GM21723 (cell line): Measurements from ENCODE around the gene PRF1.

ENCODE experiments used
- ATAC-seq: cut with Tn5 transposase; IDR thresholded peaks from one replicate; pipeline ENCODE4 v1.9.1; 2021; ENCODE audit warnings: mild to moderate bottlenecking, moderate library complexity; ENCODE audit not compliant: unreplicated experiment

Gene PRF1

GRCh38 chr10:70579234-70580002 lies 23.1 kb downstream of the PRF1 start:
- ATAC-seq, result no peak

GRCh38 chr10:70578371-70578947 lies 24.1 kb downstream of the PRF1 start:
- peak; percentile 65 for ATAC-seq

GRCh38 chr10:70576803-70577517 lies 25.6 kb downstream of the PRF1 start:
- ATAC-seq, result peak; percentile 5

GRCh38 chr10:70575874-70576802 lies 26.4 kb downstream of the PRF1 start:
- peak; percentile 56 for ATAC-seq

GRCh38 chr10:70575486-70575873 lies 27.1 kb downstream of the PRF1 start:
- ATAC-seq, result no peak

- no peak for ATAC-seq
Observed at GRCh38 chr10:70573599-70574506, 28.7 kb downstream of the PRF1 start.

GRCh38 chr10:70571636-70572439 lies 30.7 kb downstream of the PRF1 start:
- no peak for ATAC-seq

- no peak for ATAC-seq
Observed at GRCh38 chr10:70571236-70571635, 31.3 kb downstream of the PRF1 start.

GRCh38 chr10:70568781-70569495 lies 33.6 kb downstream of the PRF1 start:
- no peak for ATAC-seq

GRCh38 chr10:70568113-70568512 lies 34.4 kb downstream of the PRF1 start:
- no peak for ATAC-seq

GRCh38 chr10:70567603-70568002 lies 34.9 kb downstream of the PRF1 start:
- ATAC-seq, result no peak

GRCh38 chr10:70566515-70567290 lies 35.8 kb downstream of the PRF1 start:
- no peak for ATAC-seq

- no peak for ATAC-seq
Observed at GRCh38 chr10:70565556-70566514, 36.7 kb downstream of the PRF1 start.

- ATAC-seq, result no peak
Observed at GRCh38 chr10:70564901-70565351, 37.6 kb downstream of the PRF1 start.

- ATAC-seq, result no peak
Observed at GRCh38 chr10:70564113-70564725, 38.3 kb downstream of the PRF1 start.

GRCh38 chr10:70563230-70563629 lies 39.3 kb downstream of the PRF1 start:
- no peak for ATAC-seq
